Mucosa of descending colon (tissue), 3 donors: ENCODE data around the gene ANTXR2. TPM values are rescaled to one million over a fixed set of nuclear protein-coding genes. Genes with fewer than 3 reads are reported as not detected.

Experiments used
- ATAC-seq: fragments of 200-7000 bp; cut with Tn5 transposase; one replicate; pipeline ENCODE4 v1.9.1; 2020; ENCODE audit warnings: mild to moderate bottlenecking, moderate library complexity
- DNase-seq, 3 donors: peaks; one replicate each; pipeline ENCODE4 v3.0.0-alpha.2; 2020
- H3K36me3 ChIP-seq: fragments of 200-600 bp; one replicate; pipeline ENCODE4 v1.8.0; 2021; ENCODE audit warnings: low read depth, mild to moderate bottlenecking
- H3K4me1 ChIP-seq: fragments of 200-600 bp; one replicate; pipeline ENCODE4 v1.8.0; 2021; ENCODE audit warnings: low read depth, mild to moderate bottlenecking
- H3K4me3 ChIP-seq: fragments of 200-600 bp; one replicate; pipeline ENCODE4 v1.8.0; 2021; ENCODE audit warnings: mild to moderate bottlenecking
- H3K9me3 ChIP-seq: fragments of 200-600 bp; one replicate; pipeline ENCODE4 v1.8.0; 2021; ENCODE audit warnings: mild to moderate bottlenecking
- intact Hi-C, 2 donors: fragments of 100-400 bp; cut with DNase I in 1 of 2; cut with micrococcal nuclease in 1 of 2; formaldehyde crosslinking; loops; one replicate each; pipeline versions ENCODE4 v1.11.0 to v1.11.1; 2022; cut with DNase I, micrococcal nuclease
- total RNA-seq, 3 donors: library from RNA; stranded (reverse); fragmentation: NEBNext Ultra II Directional in 2 of 3; extraction: Animal tissue kit (Norgen Biotek cat#: 25700) in 2 of 3; gene quantifications; one replicate each; pipeline versions ENCODE4 v1.2.1 to v1.2.4, GENCODE V29; 2021 to 2023
- TF ChIP-seq, protein P1 (sequence below): fragments of 200-600 bp; IDR thresholded peaks from one replicate; pipeline ENCODE4 v1.8.0; 2022; ENCODE audit warnings: antibody characterized with exemption, mild to moderate bottlenecking
- donor health status: DM: no; HTN: no; CAD: no; lungs with moderate emphysema.
- donor health status: DM: no; HTN: no; CAD: no.
- donor health status: DM: no; HTN: yes; CAD: no.

The ANTXR2 gene
- total RNA-seq, 3 donors from 2014 or later: 83.2 to 276 (median 120) TPM

DNA sequence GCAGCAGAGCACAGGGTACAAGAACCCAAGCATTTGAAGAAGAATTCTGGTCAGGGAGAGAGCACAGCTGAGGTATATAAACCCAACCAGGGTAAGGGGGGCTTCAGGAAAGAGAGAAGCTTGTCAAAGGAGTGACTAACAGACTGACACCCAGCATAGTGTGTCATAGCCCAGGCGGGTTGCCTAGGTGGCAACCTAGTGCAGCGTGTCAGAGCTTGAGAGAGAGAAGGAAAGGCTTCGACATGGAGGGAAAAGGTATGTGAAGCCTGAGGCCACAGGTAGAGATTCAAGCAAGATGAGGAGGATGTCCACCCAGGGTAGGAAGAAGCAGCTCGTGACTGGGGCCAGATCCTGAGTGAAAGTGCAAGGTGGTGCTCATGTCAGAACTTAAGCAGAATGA lies 8.5 kb upstream of the ANTXR2 start:
- Histone ChIP-seq H3K9me3 (no peaks in the 10 kb centered on the region), H3K36me3 (no peaks in the 10 kb centered on the region), H3K4me3 (no peak overlapping the region), H3K4me1 (no peaks in the 10 kb centered on the region)
- DNase-seq (no peak), ATAC-seq (no peak)
- TF ChIP-seq, protein P1, sequence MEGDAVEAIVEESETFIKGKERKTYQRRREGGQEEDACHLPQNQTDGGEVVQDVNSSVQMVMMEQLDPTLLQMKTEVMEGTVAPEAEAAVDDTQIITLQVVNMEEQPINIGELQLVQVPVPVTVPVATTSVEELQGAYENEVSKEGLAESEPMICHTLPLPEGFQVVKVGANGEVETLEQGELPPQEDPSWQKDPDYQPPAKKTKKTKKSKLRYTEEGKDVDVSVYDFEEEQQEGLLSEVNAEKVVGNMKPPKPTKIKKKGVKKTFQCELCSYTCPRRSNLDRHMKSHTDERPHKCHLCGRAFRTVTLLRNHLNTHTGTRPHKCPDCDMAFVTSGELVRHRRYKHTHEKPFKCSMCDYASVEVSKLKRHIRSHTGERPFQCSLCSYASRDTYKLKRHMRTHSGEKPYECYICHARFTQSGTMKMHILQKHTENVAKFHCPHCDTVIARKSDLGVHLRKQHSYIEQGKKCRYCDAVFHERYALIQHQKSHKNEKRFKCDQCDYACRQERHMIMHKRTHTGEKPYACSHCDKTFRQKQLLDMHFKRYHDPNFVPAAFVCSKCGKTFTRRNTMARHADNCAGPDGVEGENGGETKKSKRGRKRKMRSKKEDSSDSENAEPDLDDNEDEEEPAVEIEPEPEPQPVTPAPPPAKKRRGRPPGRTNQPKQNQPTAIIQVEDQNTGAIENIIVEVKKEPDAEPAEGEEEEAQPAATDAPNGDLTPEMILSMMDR: no peak
- intact Hi-C loops: no loop called here

DNA sequence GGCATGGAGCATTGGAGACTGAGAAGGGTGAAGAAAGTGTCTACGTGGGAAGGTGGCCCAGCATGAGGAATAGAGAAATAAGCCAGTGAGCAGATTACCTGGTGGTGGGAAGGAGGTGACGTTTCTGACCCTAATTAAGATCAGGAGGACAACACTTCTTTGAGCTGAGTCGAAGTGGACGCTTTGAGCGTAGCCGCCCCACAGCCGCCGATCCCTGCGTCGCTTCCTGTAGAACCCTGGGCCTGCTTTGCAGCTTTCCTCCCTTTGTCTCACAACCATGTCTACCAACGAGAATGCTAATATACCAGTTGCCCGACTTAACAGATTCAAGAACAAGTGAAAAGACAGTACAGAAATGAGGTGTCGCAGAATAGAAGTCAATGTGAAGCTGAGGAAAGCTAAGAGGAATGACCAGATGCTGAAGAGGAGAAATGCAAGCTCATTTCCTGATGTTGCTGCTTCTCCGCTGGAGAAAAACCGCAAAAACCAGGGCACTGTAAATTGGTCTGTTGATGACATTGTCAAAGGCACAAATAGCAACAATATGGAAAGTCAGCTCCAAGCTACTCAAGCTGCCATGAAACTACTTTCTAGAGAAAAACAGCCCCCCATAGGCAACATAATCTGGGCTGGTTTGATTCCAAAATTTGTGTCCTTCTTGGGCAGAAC lies 6.4 kb upstream of the ANTXR2 start:
- Histone ChIP-seq H3K4me3 (no peak overlapping the region), H3K36me3 (no peaks in the 10 kb centered on the region), H3K9me3 (no peaks in the 10 kb centered on the region), H3K4me1 (no peaks in the 10 kb centered on the region)
- TF ChIP-seq, protein P1: no peak
- ATAC-seq (no peak), DNase-seq (no peak)
- intact Hi-C loops: loop anchor here in 1 of 2 donors (10.0 kb wide), 1 partner anchor 105 kb away; no protein-coding TSS in a partner anchor

DNA sequence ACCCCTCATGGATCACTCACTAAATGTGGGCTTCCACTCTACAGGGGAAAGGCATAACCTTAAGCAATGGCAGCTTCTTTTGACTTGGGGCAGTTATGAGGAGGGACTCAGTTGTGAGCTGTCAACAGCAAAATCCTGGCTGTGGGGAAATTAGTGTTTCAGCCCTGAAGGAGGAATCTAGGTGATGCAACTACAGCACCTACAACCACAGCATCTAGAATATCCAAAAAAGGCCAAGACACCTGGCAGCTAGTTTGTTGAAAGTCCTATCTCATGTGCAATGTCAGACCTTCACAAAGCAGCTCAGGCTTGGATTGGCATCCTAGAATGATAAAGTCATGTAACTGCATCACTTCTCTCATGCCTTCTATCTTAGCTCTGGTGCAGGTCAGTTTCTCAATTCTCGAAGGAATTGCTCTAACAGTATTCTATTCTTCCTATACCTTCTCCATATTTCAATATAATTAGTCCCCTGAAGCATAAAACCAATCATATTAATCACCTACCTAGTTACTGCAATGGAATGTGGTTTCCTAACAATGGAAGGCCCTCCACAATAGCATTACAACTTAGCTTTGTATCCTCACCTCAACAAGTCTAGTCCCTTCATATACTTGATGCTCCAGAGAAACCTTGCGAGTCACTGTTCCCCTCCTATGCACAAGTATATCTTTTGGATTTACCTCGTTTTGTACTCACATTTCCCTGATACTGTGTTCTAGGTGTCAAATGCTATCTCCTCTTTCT lies 5.5 kb upstream of the ANTXR2 start:
- no peak for ATAC-seq
- no peak for DNase-seq
- no peaks in the 10 kb centered on the region for H3K36me3 ChIP-seq
- intact Hi-C loops: loop anchor here in 1 of 2 donors (10.0 kb wide), 1 partner anchor 106 kb away; no protein-coding TSS in a partner anchor
- no peaks in the 10 kb centered on the region for H3K9me3 ChIP-seq
- peaks cover 5% of the 10 kb centered on the region for H3K4me1 ChIP-seq
- TF ChIP-seq, protein P1: no peak
- H3K4me3 ChIP-seq: no peak overlapping the region

DNA sequence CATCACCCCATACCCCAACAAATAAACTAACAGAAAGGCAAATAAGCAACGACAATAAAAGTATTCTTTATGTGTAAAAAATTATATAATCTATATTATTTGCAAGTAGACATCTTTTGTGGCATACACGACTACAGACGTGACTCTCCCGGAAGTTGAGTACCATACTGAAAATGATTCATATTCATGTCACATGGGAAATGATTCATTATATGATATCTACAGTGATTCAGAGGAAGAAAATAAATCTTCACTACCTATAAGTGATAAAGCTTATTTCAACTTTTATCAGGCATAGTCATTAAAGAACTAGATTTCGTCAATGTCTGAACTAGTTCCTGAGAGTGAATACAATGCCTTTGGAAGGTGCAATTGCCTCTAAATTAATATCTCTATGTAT lies 4.6 kb upstream of the ANTXR2 start:
- DNase-seq (no peak), ATAC-seq (no peak)
- no peak overlapping the region for H3K4me3 ChIP-seq
- no peaks in the 10 kb centered on the region for H3K9me3 ChIP-seq
- H3K4me1 ChIP-seq: peaks cover 8% of the 10 kb centered on the region
- TF ChIP-seq, protein P1: no peak
- intact Hi-C loops: loop anchor here in 1 of 2 donors (10.0 kb wide), 1 partner anchor 107 kb away; no protein-coding TSS in a partner anchor
- no peaks in the 10 kb centered on the region for H3K36me3 ChIP-seq

DNA sequence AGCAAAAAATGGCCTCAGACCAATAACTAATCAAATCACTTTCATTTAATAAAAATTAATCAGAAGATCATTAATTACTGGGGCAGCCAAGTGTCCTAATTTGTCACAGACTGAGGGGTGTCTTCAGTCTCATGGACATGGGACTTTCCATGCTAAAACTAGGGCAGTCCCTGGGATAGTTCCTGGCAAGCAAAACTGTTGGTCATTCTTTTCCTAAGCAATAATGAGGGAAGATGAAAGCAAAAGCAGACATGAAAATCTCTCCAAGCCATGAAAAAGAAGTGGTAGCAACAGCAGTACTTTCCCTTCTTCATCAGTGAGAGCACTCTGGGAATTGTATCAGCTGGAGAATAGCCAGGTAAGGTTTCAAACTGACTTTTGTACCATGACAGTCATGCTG lies 3.7 kb upstream of the ANTXR2 start:
- peaks cover 8% of the 10 kb centered on the region for H3K4me1 ChIP-seq
- no peak overlapping the region for H3K4me3 ChIP-seq
- intact Hi-C loops: loop anchor here in 1 of 2 donors (10.0 kb wide), 1 partner anchor 108 kb away; no protein-coding TSS in a partner anchor
- no peak for ATAC-seq
- no peak for DNase-seq
- no peaks in the 10 kb centered on the region for H3K9me3 ChIP-seq
- TF ChIP-seq, protein P1: no peak
- no peaks in the 10 kb centered on the region for H3K36me3 ChIP-seq
